ENCODE measurements around the gene MTHFD1L.
A peak's percentile ranks its signal among the peaks of the same experiment; 100 is the strongest.

MTHFD1L gene

GRCh38 chr6:151098166-151098565 lies 232.7 kb downstream of the MTHFD1L start:
- no peaks in the 10 kb centered on the region for H3K4me1 ChIP-seq
- TF ChIP-seq, protein P1, sequence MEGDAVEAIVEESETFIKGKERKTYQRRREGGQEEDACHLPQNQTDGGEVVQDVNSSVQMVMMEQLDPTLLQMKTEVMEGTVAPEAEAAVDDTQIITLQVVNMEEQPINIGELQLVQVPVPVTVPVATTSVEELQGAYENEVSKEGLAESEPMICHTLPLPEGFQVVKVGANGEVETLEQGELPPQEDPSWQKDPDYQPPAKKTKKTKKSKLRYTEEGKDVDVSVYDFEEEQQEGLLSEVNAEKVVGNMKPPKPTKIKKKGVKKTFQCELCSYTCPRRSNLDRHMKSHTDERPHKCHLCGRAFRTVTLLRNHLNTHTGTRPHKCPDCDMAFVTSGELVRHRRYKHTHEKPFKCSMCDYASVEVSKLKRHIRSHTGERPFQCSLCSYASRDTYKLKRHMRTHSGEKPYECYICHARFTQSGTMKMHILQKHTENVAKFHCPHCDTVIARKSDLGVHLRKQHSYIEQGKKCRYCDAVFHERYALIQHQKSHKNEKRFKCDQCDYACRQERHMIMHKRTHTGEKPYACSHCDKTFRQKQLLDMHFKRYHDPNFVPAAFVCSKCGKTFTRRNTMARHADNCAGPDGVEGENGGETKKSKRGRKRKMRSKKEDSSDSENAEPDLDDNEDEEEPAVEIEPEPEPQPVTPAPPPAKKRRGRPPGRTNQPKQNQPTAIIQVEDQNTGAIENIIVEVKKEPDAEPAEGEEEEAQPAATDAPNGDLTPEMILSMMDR (IDR thresholded peaks at IDR 0.05), result no peak
- H3K27ac ChIP-seq, result no peak overlapping the region
- no peaks in the 10 kb centered on the region for H3K9me3 ChIP-seq (ENCODE audit: control insufficient read depth, low read length)
- no peak overlapping the region for H2AFZ ChIP-seq
- H3K9ac ChIP-seq, result no peak overlapping the region
- H3K27me3 ChIP-seq (ENCODE audit: control insufficient read depth, insufficient read depth, low read length), result no peaks in the 10 kb centered on the region
- H3K4me3 ChIP-seq (ENCODE audit: low read depth, low read length), result no peak overlapping the region
- no peaks in the 10 kb centered on the region for H3K79me2 ChIP-seq
- H3K4me2 ChIP-seq (ENCODE audit: low read length), result no peak overlapping the region
- H3K36me3 ChIP-seq (ENCODE audit: control insufficient read depth, insufficient read depth, low read length), result no peaks in the 10 kb centered on the region

DNA sequence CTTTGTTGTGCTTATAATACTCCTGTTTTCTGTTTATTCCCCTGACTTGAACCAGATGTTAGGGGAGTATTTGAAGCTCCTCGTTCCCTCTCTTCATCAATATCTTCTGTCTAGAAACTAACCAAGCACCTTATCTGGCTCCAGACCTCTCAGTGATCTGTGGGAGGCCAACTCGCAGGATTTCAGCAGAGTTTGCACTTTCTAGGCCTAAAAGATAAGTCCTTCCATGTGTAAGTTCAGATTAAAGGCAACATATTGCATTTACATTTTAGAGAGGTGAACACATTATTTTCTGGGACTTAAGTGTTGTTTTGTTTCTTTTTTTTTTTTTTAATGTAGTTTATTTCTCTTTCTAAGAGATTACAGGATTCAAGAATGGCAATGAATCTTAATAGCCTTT lies 234.8 kb downstream of the MTHFD1L start:
- Histone ChIP-seq H3K9me3 (ENCODE audit: control insufficient read depth, low read length) (no peaks in the 10 kb centered on the region), H3K4me1 (no peaks in the 10 kb centered on the region), H3K36me3 (ENCODE audit: control insufficient read depth, insufficient read depth, low read length) (no peaks in the 10 kb centered on the region), H3K4me3 (ENCODE audit: low read depth, low read length) (no peak overlapping the region), H3K79me2 (no peaks in the 10 kb centered on the region), H3K27me3 (ENCODE audit: control insufficient read depth, insufficient read depth, low read length) (no peaks in the 10 kb centered on the region), H2AFZ (no peak overlapping the region), H3K4me2 (ENCODE audit: low read length) (no peak overlapping the region), H3K9ac (no peak overlapping the region), H3K27ac (no peak overlapping the region)
- TF ChIP-seq, protein P1 (IDR thresholded peaks at IDR 0.05), result no peak

DNA sequence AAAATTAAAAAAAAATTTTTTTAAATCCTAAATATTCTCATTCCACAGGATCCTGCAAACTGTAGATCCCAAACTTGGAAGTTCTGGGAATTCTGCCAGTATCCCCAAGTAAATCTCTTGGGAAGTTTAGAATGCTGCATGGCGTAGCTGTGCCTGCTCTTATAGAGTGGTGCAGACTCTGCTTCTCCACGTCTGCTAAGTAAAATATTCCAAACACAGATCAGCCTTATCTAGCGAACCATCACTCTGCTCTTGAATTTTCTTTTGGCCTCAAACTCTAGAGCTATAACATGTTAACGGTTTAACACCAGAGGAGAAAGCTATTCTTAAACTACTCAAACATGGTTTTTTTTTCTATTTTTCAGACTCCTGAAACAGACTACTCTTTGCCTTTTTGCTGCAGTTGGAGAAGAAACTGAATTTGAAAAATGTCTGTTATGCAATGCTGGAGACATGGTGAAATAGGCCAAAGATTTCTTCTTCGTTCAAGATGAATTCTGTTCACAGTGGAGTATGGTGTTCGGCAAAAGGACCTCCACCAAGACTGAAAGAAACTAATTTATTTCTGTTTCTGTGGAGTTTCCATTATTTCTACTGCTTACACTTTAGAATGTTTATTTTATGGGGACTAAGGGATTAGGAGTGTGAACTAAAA lies 235.8 kb downstream of the MTHFD1L start:
- Histone ChIP-seq H3K4me3 (ENCODE audit: low read depth, low read length) (no peak overlapping the region), H3K27ac (no peak overlapping the region), H3K4me2 (ENCODE audit: low read length) (peak overlapping the region; percentile 39), H3K27me3 (ENCODE audit: control insufficient read depth, insufficient read depth, low read length) (no peaks in the 10 kb centered on the region), H3K9ac (no peak overlapping the region), H3K4me1 (no peaks in the 10 kb centered on the region), H2AFZ (no peak overlapping the region), H3K9me3 (ENCODE audit: control insufficient read depth, low read length) (no peaks in the 10 kb centered on the region), H3K79me2 (no peaks in the 10 kb centered on the region), H3K36me3 (ENCODE audit: control insufficient read depth, insufficient read depth, low read length) (no peaks in the 10 kb centered on the region)
- TF ChIP-seq, protein P1 (IDR thresholded peaks at IDR 0.05), result no peak

GRCh38 chr6:151101816-151102694 lies 236.6 kb downstream of the MTHFD1L start:
- Histone ChIP-seq H3K9me3 (ENCODE audit: control insufficient read depth, low read length) (no peaks in the 10 kb centered on the region), H3K4me3 (ENCODE audit: low read depth, low read length) (no peak overlapping the region), H2AFZ (no peak overlapping the region), H3K4me1 (no peaks in the 10 kb centered on the region), H3K27me3 (ENCODE audit: control insufficient read depth, insufficient read depth, low read length) (no peaks in the 10 kb centered on the region), H3K36me3 (ENCODE audit: control insufficient read depth, insufficient read depth, low read length) (no peaks in the 10 kb centered on the region), H3K27ac (no peak overlapping the region), H3K4me2 (ENCODE audit: low read length) (peak overlapping the region; percentile 39), H3K9ac (no peak overlapping the region), H3K79me2 (no peaks in the 10 kb centered on the region)
- TF ChIP-seq, protein P1 (IDR thresholded peaks at IDR 0.05), result no peak

Measured in parathyroid adenoma (tissue), 2 donors.